ENCODE measurements around the gene AK9. TPM values are rescaled to one million over a fixed set of nuclear protein-coding genes. Genes with fewer than 3 reads are reported as not detected.
A peak's percentile ranks its signal among the peaks of the same experiment; 100 is the strongest.

Gene AK9
- total RNA-seq, 1 experiment from 2014 or later = 2.6 TPM

DNA sequence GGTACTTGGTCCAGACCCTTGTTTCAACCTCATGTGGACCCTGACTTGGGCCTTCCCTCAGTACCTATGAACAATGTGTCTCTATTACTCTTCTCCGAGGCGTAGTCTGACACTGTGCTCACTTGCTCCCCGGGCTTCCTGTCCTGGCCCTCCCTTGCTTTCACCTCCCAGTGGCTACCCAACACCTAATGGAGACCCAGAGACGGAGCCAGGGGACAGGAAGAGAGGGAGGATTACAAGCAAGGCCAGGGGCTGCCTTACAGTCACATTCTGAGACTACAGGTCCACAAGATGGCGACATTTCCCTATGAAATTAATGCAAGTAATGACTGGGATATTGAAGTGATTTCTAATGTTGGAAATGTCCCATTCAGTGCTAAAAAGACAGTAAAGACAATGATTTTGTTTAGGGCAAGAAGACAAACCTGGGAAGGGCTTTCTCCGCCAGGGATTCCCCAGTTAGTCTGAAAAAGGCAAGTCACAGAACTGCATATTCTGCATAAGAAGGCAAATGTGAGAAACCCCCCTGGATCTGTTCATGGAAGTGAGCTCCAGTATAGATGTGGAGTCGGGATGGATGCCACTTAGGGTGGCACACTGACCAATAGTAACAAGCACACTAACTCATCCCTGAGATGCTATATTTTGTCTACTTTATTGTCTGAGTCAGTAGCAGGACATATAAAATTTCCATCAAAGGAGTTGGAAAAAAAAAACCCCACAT lies 163.9 kb downstream of the AK9 start:
- no peaks in the 10 kb centered on the region for H3K36me3 ChIP-seq (ENCODE audit: insufficient read depth, low read length, poor library complexity, severe bottlenecking)
- peak; percentile 83 for DNase-seq (ENCODE audit: low spot score)
- no peak overlapping the region for H3K27ac ChIP-seq (ENCODE audit: low read depth, low read length, poor library complexity, severe bottlenecking)
- ChIA-PET POLR2A (ENCODE audit: low non-redundant PET) (no interaction called here), CTCF (interaction anchor here (0.7 to 2.6 kb wide), 3 partner anchors 16 to 512 kb away, joined by 4 to 16 read pairs (median 6); partner anchors contain the start of genes AK9 and FIG4)
- H3K4me3 ChIP-seq (ENCODE audit: low read depth, low read length, poor library complexity, severe bottlenecking) = no peak overlapping the region
- peaks cover 10% of the 10 kb centered on the region for H3K9me3 ChIP-seq (ENCODE audit: low read depth, low read length, poor library complexity, severe bottlenecking)
- no TSS peak for BruUV-seq (replicated peaks)
- TF ChIP-seq CTCF (conservative IDR thresholded peaks at IDR 0.05; ENCODE audit: low read depth, low read length) = peak; percentile 80
- TF ChIP-seq EZH2 (IDR thresholded peaks at IDR 0.05; ENCODE audit: borderline replicate concordance, low read depth, low read length, poor library complexity, severe bottlenecking) = no peak
- intact Hi-C loops (cut with micrococcal nuclease; ENCODE audit: unreplicated experiment) = loop anchor here (1.0 to 5.0 kb wide), 4 partner anchors 164 to 864 kb away; partner anchors contain the start of genes AK9 and FIG4
- H3K27me3 ChIP-seq (replicated peaks; ENCODE audit: insufficient read depth, low read depth, low read length, poor library complexity) = no peaks in the 10 kb centered on the region
- no peaks in the 10 kb centered on the region for H3K4me1 ChIP-seq (ENCODE audit: insufficient read depth, low read length, poor library complexity, severe bottlenecking)

GRCh38 chr6:109524129-109524528 lies 166.9 kb downstream of the AK9 start:
- BruUV-seq (replicated peaks) = no TSS peak
- CTCF ChIA-PET = no interaction called here
- H3K9me3 ChIP-seq (ENCODE audit: low read depth, low read length, poor library complexity, severe bottlenecking) = peaks cover 10% of the 10 kb centered on the region
- no peaks in the 10 kb centered on the region for H3K27me3 ChIP-seq (replicated peaks; ENCODE audit: insufficient read depth, low read depth, low read length, poor library complexity)
- POLR2A ChIA-PET (ENCODE audit: low non-redundant PET) = no interaction called here
- intact Hi-C loops (cut with micrococcal nuclease; ENCODE audit: unreplicated experiment) = no loop called here
- no peak overlapping the region for H3K4me3 ChIP-seq (ENCODE audit: low read depth, low read length, poor library complexity, severe bottlenecking)
- no peak for DNase-seq (ENCODE audit: low spot score)
- TF ChIP-seq EZH2 (IDR thresholded peaks at IDR 0.05; ENCODE audit: borderline replicate concordance, low read depth, low read length, poor library complexity, severe bottlenecking) (no peak), CTCF (conservative IDR thresholded peaks at IDR 0.05; ENCODE audit: low read depth, low read length) (no peak)
- no peaks in the 10 kb centered on the region for H3K4me1 ChIP-seq (ENCODE audit: insufficient read depth, low read length, poor library complexity, severe bottlenecking)
- H3K36me3 ChIP-seq (ENCODE audit: insufficient read depth, low read length, poor library complexity, severe bottlenecking) = no peaks in the 10 kb centered on the region
- H3K27ac ChIP-seq (ENCODE audit: low read depth, low read length, poor library complexity, severe bottlenecking) = no peak overlapping the region

- intact Hi-C loops (cut with micrococcal nuclease; ENCODE audit: unreplicated experiment) = no loop called here
- Histone ChIP-seq H3K4me3 (ENCODE audit: low read depth, low read length, poor library complexity, severe bottlenecking) (no peak overlapping the region), H3K27ac (ENCODE audit: low read depth, low read length, poor library complexity, severe bottlenecking) (no peak overlapping the region), H3K9me3 (ENCODE audit: low read depth, low read length, poor library complexity, severe bottlenecking) (peaks cover 10% of the 10 kb centered on the region), H3K36me3 (ENCODE audit: insufficient read depth, low read length, poor library complexity, severe bottlenecking) (no peaks in the 10 kb centered on the region), H3K4me1 (ENCODE audit: insufficient read depth, low read length, poor library complexity, severe bottlenecking) (no peaks in the 10 kb centered on the region), H3K27me3 (replicated peaks; ENCODE audit: insufficient read depth, low read depth, low read length, poor library complexity) (no peaks in the 10 kb centered on the region)
- CTCF ChIA-PET = no interaction called here
- no peak for DNase-seq (ENCODE audit: low spot score)
- POLR2A ChIA-PET (ENCODE audit: low non-redundant PET) = no interaction called here
- TF ChIP-seq EZH2 (IDR thresholded peaks at IDR 0.05; ENCODE audit: borderline replicate concordance, low read depth, low read length, poor library complexity, severe bottlenecking) (no peak), CTCF (conservative IDR thresholded peaks at IDR 0.05; ENCODE audit: low read depth, low read length) (no peak)
- BruUV-seq (replicated peaks) = no TSS peak
Observed at GRCh38 chr6:109523478-109523877, 167.5 kb downstream of the AK9 start.

Measured in A673 (cell line).